ENCODE results near the gene MED20. TPM values are rescaled to one million over a fixed set of nuclear protein-coding genes. Genes with fewer than 3 reads are reported as not detected.

MED20 gene
- total RNA-seq, 2 experiments from 2014 or later: 20.6 to 22.3 TPM

- H3K27me3 Mint-ChIP-seq (ENCODE audit: low read depth): no peaks in the 10 kb centered on the region
- peak overlapping the region; percentile 99 for H3K4me3 Mint-ChIP-seq
- peaks cover 94% of the 10 kb centered on the region for H3K36me3 Mint-ChIP-seq (ENCODE audit: low read depth)
- DNase-seq: no peak
- no peaks in the 10 kb centered on the region for H3K9me3 Mint-ChIP-seq (ENCODE audit: insufficient read depth)
- ChIA-PET CTCF (interaction anchor here (1.4 to 19.0 kb wide), 4 partner anchors 11 to 148 kb away, joined by 6 to 451 read pairs (median 117); partner anchors contain the start of genes BYSL, MED20, TAF8 and TOMM6), POLR2A (interaction anchor here (0.6 to 13.1 kb wide), 9 partner anchors 11 to 574 kb away, joined by 3 to 372 read pairs (median 5); partner anchors contain the start of genes BYSL, MED20 and TAF8)
- H3K27ac Mint-ChIP-seq: peak overlapping the region; percentile 92
- H3K4me1 Mint-ChIP-seq (ENCODE audit: low read depth): peaks cover 69% of the 10 kb centered on the region
- no peak for ATAC-seq
Measured at GRCh38 chr6:41934278-41935192, 13.6 kb upstream of the MED20 start.

- H3K27me3 Mint-ChIP-seq (ENCODE audit: low read depth): no peaks in the 10 kb centered on the region
- peaks cover 92% of the 10 kb centered on the region for H3K36me3 Mint-ChIP-seq (ENCODE audit: low read depth)
- H3K27ac Mint-ChIP-seq: peak overlapping the region; percentile 80
- H3K4me1 Mint-ChIP-seq (ENCODE audit: low read depth): peaks cover 54% of the 10 kb centered on the region
- no peak overlapping the region for H3K4me3 Mint-ChIP-seq
- POLR2A ChIA-PET: interaction anchor here (1.1 to 13.1 kb wide), 3 partner anchors 9 to 145 kb away, joined by 3 to 372 read pairs (median 99); partner anchors contain the start of genes BYSL, MED20 and TAF8
- CTCF ChIA-PET: interaction anchor here (13.0 to 19.0 kb wide), 2 partner anchors 9 to 111 kb away, joined by 193 to 451 read pairs; partner anchors contain the start of genes BYSL, MED20 and TAF8
- DNase-seq: no peak
- no peaks in the 10 kb centered on the region for H3K9me3 Mint-ChIP-seq (ENCODE audit: insufficient read depth)
- ATAC-seq: no peak
Measured at GRCh38 chr6:41932378-41932777, 11.4 kb upstream of the MED20 start.

- ChIA-PET POLR2A (interaction anchor here (13.1 kb wide), 1 partner anchor 112 kb away, joined by 372 read pairs; the partner anchor contains the start of gene TAF8), CTCF (interaction anchor here (13.0 to 19.0 kb wide), 2 partner anchors 9 to 111 kb away, joined by 193 to 451 read pairs; partner anchors contain the start of genes BYSL, MED20 and TAF8)
- no peak overlapping the region for H3K4me3 Mint-ChIP-seq
- no peak for DNase-seq
- H3K9me3 Mint-ChIP-seq (ENCODE audit: insufficient read depth): no peaks in the 10 kb centered on the region
- H3K4me1 Mint-ChIP-seq (ENCODE audit: low read depth): peaks cover 51% of the 10 kb centered on the region
- peaks cover 92% of the 10 kb centered on the region for H3K36me3 Mint-ChIP-seq (ENCODE audit: low read depth)
- ATAC-seq: no peak
- H3K27ac Mint-ChIP-seq: peak overlapping the region; percentile 80
- no peaks in the 10 kb centered on the region for H3K27me3 Mint-ChIP-seq (ENCODE audit: low read depth)
Measured at GRCh38 chr6:41931792-41932191, 10.9 kb upstream of the MED20 start.

- CTCF ChIA-PET: interaction anchor here (1.2 to 19.0 kb wide), 3 partner anchors 9 to 113 kb away, joined by 5 to 451 read pairs (median 27); partner anchors contain the start of genes BYSL, MED20 and TAF8
- H3K36me3 Mint-ChIP-seq (ENCODE audit: low read depth): peaks cover 79% of the 10 kb centered on the region
- DNase-seq: no peak
- no peak overlapping the region for H3K4me3 Mint-ChIP-seq
- H3K9me3 Mint-ChIP-seq (ENCODE audit: insufficient read depth): no peaks in the 10 kb centered on the region
- H3K27me3 Mint-ChIP-seq (ENCODE audit: low read depth): no peaks in the 10 kb centered on the region
- POLR2A ChIA-PET: interaction anchor here (1.1 to 1.8 kb wide), 4 partner anchors 9 to 112 kb away, joined by 3 to 8 read pairs (median 6); partner anchors contain the start of genes BYSL, CCND3 and MED20
- H3K27ac Mint-ChIP-seq: peak overlapping the region; percentile 60
- peaks cover 40% of the 10 kb centered on the region for H3K4me1 Mint-ChIP-seq (ENCODE audit: low read depth)
- ATAC-seq: no peak
Measured at GRCh38 chr6:41929924-41930323, 9.0 kb upstream of the MED20 start.

GRCh38 chr6:41927253-41927652 is 6.3 kb upstream of the MED20 start:
- ATAC-seq (no peak), DNase-seq (no peak)
- H3K4me1 Mint-ChIP-seq (ENCODE audit: low read depth): peaks cover 45% of the 10 kb centered on the region
- H3K27ac Mint-ChIP-seq: peak overlapping the region; percentile 47
- H3K36me3 Mint-ChIP-seq (ENCODE audit: low read depth): peaks cover 71% of the 10 kb centered on the region
- no peak overlapping the region for H3K4me3 Mint-ChIP-seq
- CTCF ChIA-PET: interaction anchor here (0.6 to 19.0 kb wide), 5 partner anchors 9 to 140 kb away, joined by 3 to 451 read pairs (median 4); partner anchors contain the start of genes TAF8 and TOMM6
- POLR2A ChIA-PET: interaction anchor here (0.5 to 2.7 kb wide), 4 partner anchors 11 to 524 kb away, joined by 3 to 14 read pairs (median 6); partner anchors contain the start of genes CCND3 and TRERF1
- H3K27me3 Mint-ChIP-seq (ENCODE audit: low read depth): no peaks in the 10 kb centered on the region
- H3K9me3 Mint-ChIP-seq (ENCODE audit: insufficient read depth): no peaks in the 10 kb centered on the region

GRCh38 chr6:41922154-41922553 is 1.2 kb upstream of the MED20 start:
- Mint-ChIP-seq H3K36me3 (ENCODE audit: low read depth) (peaks cover 28% of the 10 kb centered on the region), H3K4me1 (ENCODE audit: low read depth) (peaks cover 55% of the 10 kb centered on the region), H3K27ac (peak overlapping the region; percentile 98), H3K27me3 (ENCODE audit: low read depth) (no peaks in the 10 kb centered on the region), H3K9me3 (ENCODE audit: insufficient read depth) (no peaks in the 10 kb centered on the region), H3K4me3 (peak overlapping the region; percentile 98)
- ChIA-PET POLR2A (interaction anchor here (0.7 to 6.5 kb wide), 5 partner anchors 9 to 206 kb away, joined by 3 to 99 read pairs (median 9); no protein-coding TSS in a partner anchor), CTCF (interaction anchor here (0.6 to 6.2 kb wide), 12 partner anchors 16 to 188 kb away, joined by 3 to 232 read pairs (median 6); partner anchors contain the start of genes CCND3, TAF8, TOMM6 and USP49)
- ATAC-seq (no peak), DNase-seq (no peak)

- ATAC-seq (peak; percentile 32), DNase-seq (no peak)
- ChIA-PET POLR2A (interaction anchor here (0.9 to 6.5 kb wide), 14 partner anchors 9 to 136 kb away, joined by 3 to 99 read pairs (median 6); partner anchors contain the start of gene TOMM6), CTCF (interaction anchor here (0.6 to 6.2 kb wide), 36 partner anchors 9 to 831 kb away, joined by 3 to 232 read pairs (median 6); partner anchors contain the start of genes CCND3, TAF8, TOMM6 and USP49)
- H3K9me3 Mint-ChIP-seq (ENCODE audit: insufficient read depth): no peaks in the 10 kb centered on the region
- H3K36me3 Mint-ChIP-seq (ENCODE audit: low read depth): peaks cover 27% of the 10 kb centered on the region
- peaks cover 53% of the 10 kb centered on the region for H3K4me1 Mint-ChIP-seq (ENCODE audit: low read depth)
- H3K27ac Mint-ChIP-seq: peak overlapping the region; percentile 98
- no peaks in the 10 kb centered on the region for H3K27me3 Mint-ChIP-seq (ENCODE audit: low read depth)
- peak overlapping the region; percentile 98 for H3K4me3 Mint-ChIP-seq
Measured at GRCh38 chr6:41921712-41921998, 716 bp upstream of the MED20 start.

- ChIA-PET POLR2A (no interaction called here), CTCF (interaction anchor here (0.9 kb wide), 1 partner anchor 22 kb away, joined by 4 read pairs; no protein-coding TSS in a partner anchor)
- DNase-seq (no peak), ATAC-seq (no peak)
- Mint-ChIP-seq H3K36me3 (ENCODE audit: low read depth) (peaks cover 32% of the 10 kb centered on the region), H3K4me1 (ENCODE audit: low read depth) (peaks cover 37% of the 10 kb centered on the region), H3K27me3 (ENCODE audit: low read depth) (no peaks in the 10 kb centered on the region), H3K9me3 (ENCODE audit: insufficient read depth) (no peaks in the 10 kb centered on the region), H3K27ac (no peak overlapping the region), H3K4me3 (no peak overlapping the region)
Measured at GRCh38 chr6:41917528-41917927, 3.4 kb downstream of the MED20 start.

- POLR2A ChIA-PET: interaction anchor here (0.9 to 1.2 kb wide), 2 partner anchors 10 to 136 kb away, joined by 3 read pairs; partner anchors contain the start of gene TAF8
- H3K4me1 Mint-ChIP-seq (ENCODE audit: low read depth): peaks cover 24% of the 10 kb centered on the region
- DNase-seq: no peak
- CTCF ChIA-PET: interaction anchor here (1.1 to 2.9 kb wide), 5 partner anchors 10 to 129 kb away, joined by 3 to 12 read pairs (median 4); no protein-coding TSS in a partner anchor
- H3K27me3 Mint-ChIP-seq (ENCODE audit: low read depth): no peaks in the 10 kb centered on the region
- no peak for ATAC-seq
- no peaks in the 10 kb centered on the region for H3K9me3 Mint-ChIP-seq (ENCODE audit: insufficient read depth)
- no peak overlapping the region for H3K4me3 Mint-ChIP-seq
- peak overlapping the region; percentile 43 for H3K27ac Mint-ChIP-seq
- peaks cover 42% of the 10 kb centered on the region for H3K36me3 Mint-ChIP-seq (ENCODE audit: low read depth)
Measured at GRCh38 chr6:41914869-41915530, 5.9 kb downstream of the MED20 start.

GRCh38 chr6:41914343-41914742 is 6.6 kb downstream of the MED20 start:
- POLR2A ChIA-PET: interaction anchor here (1.2 kb wide), 1 partner anchor 11 kb away, joined by 3 read pairs; no protein-coding TSS in a partner anchor
- H3K27ac Mint-ChIP-seq: no peak overlapping the region

More at GRCh38 chr6:41914343-41914742, 6.6 kb downstream of the MED20 start:
- H3K9me3 Mint-ChIP-seq (ENCODE audit: insufficient read depth): no peaks in the 10 kb centered on the region
- ATAC-seq: no peak
- H3K27me3 Mint-ChIP-seq (ENCODE audit: low read depth): no peaks in the 10 kb centered on the region
- peaks cover 44% of the 10 kb centered on the region for H3K36me3 Mint-ChIP-seq (ENCODE audit: low read depth)
- H3K4me3 Mint-ChIP-seq: no peak overlapping the region
- CTCF ChIA-PET: interaction anchor here (1.3 to 2.9 kb wide), 2 partner anchors 11 to 130 kb away, joined by 4 to 12 read pairs; no protein-coding TSS in a partner anchor
- H3K4me1 Mint-ChIP-seq (ENCODE audit: low read depth): peaks cover 20% of the 10 kb centered on the region
- DNase-seq: no peak
